Stimulated activated naive B cell treated with anti-CD40 and anti-IgM and Interleukin-4, amounts not matched to agents 10 μg/mL and 1 μg/mL and 100 μg/mL, for 72 hours (primary cell): ENCODE results near the gene SLAMF6.
"Not testable (repeated sequence)": the region's sequence is repeated elsewhere in the genome, so short reads cannot be mapped to it uniquely, and the experiment has no call there.

Experiments used
- ATAC-seq, 2 donors: fragments of 150-1000 bp; cut with Tn5 transposase; replicated peaks; 2 replicates each; pipeline ENCODE4 v1.10.0; 2021; ENCODE audit warnings: moderate library complexity in 1 of 2
- DNase-seq: peaks from one replicate; pipeline ENCODE4 v3.0.0; 2021
- H3K27ac Mint-ChIP-seq: one replicate; pipeline ENCODE4 v1.8.0; 2022; ENCODE audit warnings: mild to moderate bottlenecking, mixed read lengths
- H3K27me3 Mint-ChIP-seq, 2 donors: one replicate each; pipeline ENCODE4 v1.8.0; 2022; ENCODE audit warnings: mixed read lengths in 2 of 2
- H3K36me3 Mint-ChIP-seq, 2 donors: one replicate each; pipeline ENCODE4 v1.8.0; 2022; ENCODE audit warnings: mixed read lengths in 2 of 2, mild to moderate bottlenecking in 1 of 2
- H3K4me1 Mint-ChIP-seq, 2 donors: one replicate each; pipeline ENCODE4 v1.8.0; 2022; ENCODE audit warnings: mixed read lengths in 2 of 2, mild to moderate bottlenecking in 1 of 2
- H3K4me3 Mint-ChIP-seq, 2 donors: one replicate each; pipeline ENCODE4 v1.8.0; 2022; ENCODE audit warnings: mild to moderate bottlenecking in 2 of 2, mixed read lengths in 2 of 2, moderate library complexity in 1 of 2
- H3K9me3 Mint-ChIP-seq, 2 donors: one replicate each; pipeline ENCODE4 v1.8.0; 2022; ENCODE audit warnings: mixed read lengths in 2 of 2, mild to moderate bottlenecking in 1 of 2

SLAMF6 gene

DNA sequence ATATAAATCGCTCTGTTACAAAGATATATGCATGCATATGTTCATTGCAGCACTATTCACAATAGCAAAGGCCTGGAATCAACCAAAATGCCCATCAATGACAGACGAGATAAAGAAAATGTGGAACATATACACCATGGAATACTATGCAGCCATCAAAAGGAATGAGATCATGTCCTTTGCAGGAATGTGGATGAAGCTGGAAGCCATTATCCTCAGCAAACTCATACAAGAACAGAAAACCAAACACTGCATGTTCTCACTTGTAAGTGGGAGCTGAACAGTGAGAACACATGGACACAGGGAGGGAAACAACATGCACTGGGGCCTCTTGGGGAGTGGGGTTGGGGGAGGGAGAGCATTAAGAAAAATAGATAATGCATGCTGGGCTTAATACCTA lies 5.5 kb downstream of the SLAMF6 start:
- H3K27ac Mint-ChIP-seq, ATAC-seq, DNase-seq, H3K27me3 Mint-ChIP-seq: not testable (repeated sequence)
- H3K4me1 Mint-ChIP-seq, result peaks cover 64 to 80% of the 10 kb centered on the region in 2 donors
- peaks cover 6 to 11% of the 10 kb centered on the region in 2 donors for H3K9me3 Mint-ChIP-seq
- H3K36me3 Mint-ChIP-seq, result peaks cover 74 to 86% of the 10 kb centered on the region in 2 donors
- peak overlapping the region in 1 of 2 donors; percentile 68 for H3K4me3 Mint-ChIP-seq

DNA sequence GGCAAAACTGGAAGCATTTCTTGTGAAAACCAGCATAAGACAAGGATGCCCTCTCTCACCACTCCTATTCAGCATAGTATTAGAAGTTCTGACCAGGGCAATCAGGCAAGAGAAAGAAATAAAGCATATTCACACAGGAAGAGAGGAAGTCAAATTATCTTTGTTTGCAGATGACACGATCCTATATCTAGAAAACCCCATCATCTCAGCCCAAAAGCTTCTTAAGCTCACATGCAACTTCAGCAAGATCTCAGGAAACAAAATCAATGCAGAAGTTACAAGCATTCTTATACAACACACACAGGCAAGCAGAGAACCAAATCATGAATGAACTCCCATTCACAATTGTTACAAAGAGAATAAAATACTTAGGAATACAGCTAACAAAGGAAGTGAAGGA lies 7.1 kb downstream of the SLAMF6 start:
- H3K27me3 Mint-ChIP-seq, DNase-seq, ATAC-seq: not testable (repeated sequence)
- Mint-ChIP-seq H3K27ac (peak overlapping the region; percentile 86), H3K4me3 (peak overlapping the region; percentile 66 to 82), H3K9me3 (peaks cover 6 to 11% of the 10 kb centered on the region in 2 donors), H3K4me1 (peaks cover 60 to 80% of the 10 kb centered on the region in 2 donors), H3K36me3 (peaks cover 77 to 88% of the 10 kb centered on the region in 2 donors)

DNA sequence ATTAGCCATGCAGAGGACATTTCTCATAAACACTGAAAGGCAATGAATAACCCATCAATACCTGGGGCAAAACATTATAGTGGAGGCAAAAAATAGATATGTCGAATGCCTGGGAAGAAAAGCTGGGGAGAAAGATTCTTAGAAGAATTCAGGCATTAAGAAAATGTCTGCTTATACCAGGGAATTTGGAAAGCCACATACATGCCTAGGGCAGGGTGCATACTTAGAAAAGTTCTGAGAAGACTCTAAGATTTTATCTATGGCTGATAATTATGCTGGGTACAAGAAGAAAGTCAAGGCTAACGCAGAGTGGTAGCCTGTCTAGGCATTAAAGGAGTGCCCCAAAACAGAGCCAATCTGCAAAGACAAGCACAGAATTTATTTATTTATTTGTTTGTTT lies 18.4 kb downstream of the SLAMF6 start:
- H3K4me3 Mint-ChIP-seq, result no peak overlapping the region
- peak overlapping the region; percentile 34 for H3K27ac Mint-ChIP-seq
- no peaks in the 10 kb centered on the region for H3K27me3 Mint-ChIP-seq
- peaks cover 19 to 36% of the 10 kb centered on the region in 2 donors for H3K9me3 Mint-ChIP-seq
- ATAC-seq, result no peak
- H3K4me1 Mint-ChIP-seq, result peaks cover 41 to 75% of the 10 kb centered on the region in 2 donors
- DNase-seq, result no peak
- H3K36me3 Mint-ChIP-seq, result peaks cover 74 to 96% of the 10 kb centered on the region in 2 donors

DNA sequence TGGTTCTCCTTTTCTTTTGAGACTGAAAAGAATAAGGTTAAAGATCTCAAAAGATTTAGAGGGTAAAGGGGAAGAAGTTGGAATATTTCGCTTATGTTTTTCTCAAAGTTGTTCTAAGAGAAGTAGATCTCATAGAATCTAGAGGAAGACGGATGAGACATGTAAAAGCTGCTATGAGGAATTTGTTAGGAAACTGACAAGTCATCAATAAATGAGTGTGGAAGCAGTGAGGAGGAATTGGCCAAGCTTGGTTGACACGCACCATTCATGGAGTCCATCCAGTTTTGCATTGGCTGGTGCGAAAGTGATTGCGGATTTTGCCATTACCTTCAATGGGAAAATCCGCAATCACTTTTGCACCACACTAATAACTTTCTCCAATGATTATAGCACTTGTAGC lies 20.0 kb downstream of the SLAMF6 start:
- Mint-ChIP-seq H3K27ac (no peak overlapping the region), H3K4me1 (peaks cover 50 to 83% of the 10 kb centered on the region in 2 donors), H3K9me3 (peaks cover 23 to 42% of the 10 kb centered on the region in 2 donors), H3K27me3 (no peaks in the 10 kb centered on the region), H3K36me3 (peaks cover 75 to 96% of the 10 kb centered on the region in 2 donors), H3K4me3 (peak overlapping the region in 1 of 2 donors; percentile 22)
- DNase-seq (no peak), ATAC-seq (no peak)

DNA sequence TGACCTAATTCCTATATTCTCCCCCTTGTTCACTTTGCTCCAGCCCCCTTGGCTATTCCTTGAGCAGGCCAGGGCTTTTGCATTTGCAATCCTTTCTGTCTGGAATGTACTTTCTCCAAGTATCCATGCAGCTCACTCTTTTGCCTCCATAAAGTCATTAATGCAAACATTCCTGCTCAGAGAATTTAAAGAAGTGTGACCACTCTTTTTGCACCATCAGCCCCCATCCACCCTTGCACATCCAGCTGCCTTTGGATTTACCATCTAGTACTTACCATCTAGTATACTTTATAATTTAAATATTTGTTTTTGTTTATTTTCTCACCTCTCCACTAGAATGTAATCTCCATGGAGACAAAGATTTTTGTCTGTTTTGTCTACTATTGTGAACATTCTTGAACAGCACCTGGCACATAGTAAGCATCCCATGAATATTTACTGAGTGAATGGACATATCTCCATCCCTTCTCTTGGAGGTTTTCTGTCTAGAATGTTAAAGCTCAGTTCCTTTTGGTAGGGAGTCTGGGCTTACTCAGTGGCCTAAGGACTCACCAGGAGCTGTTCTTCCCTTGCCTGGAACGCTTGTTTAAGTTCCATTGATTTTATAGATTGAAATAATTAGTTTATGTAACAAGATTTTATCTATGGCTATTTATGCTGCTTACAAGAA lies 22.6 kb downstream of the SLAMF6 start:
- no peak overlapping the region for H3K4me3 Mint-ChIP-seq
- H3K9me3 Mint-ChIP-seq, result peaks cover 13 to 25% of the 10 kb centered on the region in 2 donors
- H3K27me3 Mint-ChIP-seq, result no peaks in the 10 kb centered on the region
- H3K4me1 Mint-ChIP-seq, result peaks cover 51 to 84% of the 10 kb centered on the region in 2 donors
- H3K27ac Mint-ChIP-seq, result peak overlapping the region; percentile 86
- peaks cover 54 to 78% of the 10 kb centered on the region in 2 donors for H3K36me3 Mint-ChIP-seq
- no peak for ATAC-seq
- no peak for DNase-seq

DNA sequence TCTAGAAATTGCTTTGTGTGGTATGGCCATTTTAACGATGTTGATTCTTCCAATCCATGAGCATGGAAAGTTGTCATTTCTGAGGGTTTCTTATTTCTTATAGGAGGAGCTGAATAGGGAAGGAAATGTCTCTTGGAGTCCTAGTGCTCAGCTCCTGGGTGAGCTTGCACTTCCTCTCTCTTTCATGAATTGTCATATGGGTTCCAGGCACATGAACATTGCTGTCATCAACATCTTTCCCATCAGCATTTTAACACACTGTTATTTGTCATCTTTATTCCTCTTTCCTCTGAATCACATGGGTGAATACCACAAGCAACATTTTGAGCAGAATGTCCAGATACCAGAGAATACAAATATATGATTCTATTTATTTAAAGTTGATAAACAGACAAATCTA lies 23.4 kb downstream of the SLAMF6 start:
- H3K4me3 Mint-ChIP-seq, result peak overlapping the region in 1 of 2 donors; percentile 36
- H3K27ac Mint-ChIP-seq, result peak overlapping the region; percentile 83
- peaks cover 52 to 71% of the 10 kb centered on the region in 2 donors for H3K36me3 Mint-ChIP-seq
- no peaks in the 10 kb centered on the region for H3K27me3 Mint-ChIP-seq
- DNase-seq, result no peak
- no peak for ATAC-seq
- peaks cover 13 to 24% of the 10 kb centered on the region in 2 donors for H3K9me3 Mint-ChIP-seq
- H3K4me1 Mint-ChIP-seq, result peaks cover 50 to 86% of the 10 kb centered on the region in 2 donors

DNA sequence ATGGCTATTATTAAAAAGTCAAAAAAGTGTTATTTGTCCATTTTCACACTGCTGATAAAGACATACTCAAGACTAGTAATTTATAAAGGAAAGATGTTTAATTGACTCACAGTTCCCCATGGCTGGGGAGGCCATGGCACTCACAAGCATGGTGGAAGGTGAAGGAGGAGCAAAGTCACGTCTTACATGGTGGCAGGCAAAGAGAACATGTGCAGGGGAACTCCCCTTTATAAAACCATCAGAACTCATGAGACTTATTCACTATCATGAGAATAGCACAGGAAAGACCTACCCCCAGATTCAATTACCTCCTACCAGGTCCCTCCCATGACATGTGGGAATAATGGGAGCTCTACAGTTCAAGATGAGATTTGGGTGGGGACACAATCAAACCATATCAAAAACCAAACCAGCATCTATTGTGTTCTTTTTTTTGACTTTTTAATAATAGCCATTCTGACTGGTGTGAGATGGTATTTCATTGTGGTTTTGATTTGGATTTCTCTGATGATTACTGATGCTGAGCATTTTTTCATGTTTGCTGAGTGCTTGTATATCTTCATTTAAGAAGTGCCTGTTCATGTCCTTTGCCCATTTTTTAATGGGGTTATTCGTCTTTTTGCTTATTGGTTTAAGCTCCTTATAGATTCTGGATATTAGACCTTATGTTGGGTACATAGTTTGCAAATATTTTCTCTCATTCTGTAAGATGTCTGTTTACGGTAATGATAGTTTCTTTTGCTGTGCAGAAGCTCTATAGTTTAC lies 24.6 kb downstream of the SLAMF6 start:
- H3K36me3 Mint-ChIP-seq, result peaks cover 40 to 59% of the 10 kb centered on the region in 2 donors
- not testable (repeated sequence) for H3K4me3 Mint-ChIP-seq, DNase-seq, ATAC-seq, H3K27me3 Mint-ChIP-seq
- peaks cover 16 to 27% of the 10 kb centered on the region in 2 donors for H3K9me3 Mint-ChIP-seq
- H3K4me1 Mint-ChIP-seq, result peaks cover 44 to 79% of the 10 kb centered on the region in 2 donors
- peak overlapping the region; percentile 51 for H3K27ac Mint-ChIP-seq

DNA sequence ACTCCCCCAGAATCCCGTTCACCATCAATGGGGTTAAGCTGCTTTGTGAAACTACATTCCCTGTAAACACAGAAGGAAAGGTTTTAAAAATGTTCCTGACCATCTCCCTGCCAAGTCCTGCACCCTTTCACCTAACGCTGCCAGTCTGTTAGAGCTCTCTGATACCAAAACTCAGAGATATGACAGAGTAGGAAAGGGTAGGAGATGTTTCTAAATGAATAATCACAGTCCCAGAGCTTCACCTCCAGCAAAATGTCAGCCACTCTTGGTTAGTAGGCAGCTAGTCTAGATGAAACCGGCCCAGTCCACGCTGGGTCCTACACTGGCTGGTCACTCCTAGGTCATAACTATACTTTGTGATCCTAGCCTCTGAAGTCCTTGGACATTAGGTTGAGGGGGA lies 26.7 kb downstream of the SLAMF6 start:
- Mint-ChIP-seq H3K9me3 (peaks cover 14 to 22% of the 10 kb centered on the region in 2 donors), H3K36me3 (peaks cover 24 to 38% of the 10 kb centered on the region in 2 donors), H3K27me3 (no peaks in the 10 kb centered on the region), H3K4me3 (no peak overlapping the region), H3K4me1 (peaks cover 26 to 58% of the 10 kb centered on the region in 2 donors), H3K27ac (peak overlapping the region; percentile 66)
- ATAC-seq (peak; percentile 49 to 73), DNase-seq (no peak)

DNA sequence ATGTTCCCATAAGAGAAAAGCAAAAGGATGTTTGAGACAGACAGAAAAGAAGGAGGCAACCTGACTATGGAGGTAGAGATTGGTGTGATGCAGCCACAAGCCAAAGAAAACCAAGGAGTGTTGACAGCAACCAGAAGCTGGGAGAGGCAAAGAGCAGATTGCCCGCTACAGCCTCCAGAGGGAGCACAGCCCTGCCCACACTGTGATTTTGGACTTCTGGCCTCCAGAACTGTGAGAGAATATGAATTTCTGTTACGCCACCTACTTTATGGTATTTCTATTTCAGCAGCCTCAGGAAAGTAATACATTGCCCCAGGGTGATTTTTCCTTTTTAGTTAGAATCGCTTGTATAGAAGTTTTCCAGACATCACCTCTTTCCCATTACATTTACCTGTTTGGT lies 28.4 kb downstream of the SLAMF6 start:
- H3K27ac Mint-ChIP-seq, result peak overlapping the region; percentile 57
- H3K4me3 Mint-ChIP-seq, result no peak overlapping the region
- peaks cover 34 to 47% of the 10 kb centered on the region in 2 donors for H3K4me1 Mint-ChIP-seq
- H3K27me3 Mint-ChIP-seq, result no peaks in the 10 kb centered on the region
- ATAC-seq, result no peak
- H3K9me3 Mint-ChIP-seq, result peaks cover 12 to 17% of the 10 kb centered on the region in 2 donors
- no peak for DNase-seq
- H3K36me3 Mint-ChIP-seq, result peaks cover 19 to 37% of the 10 kb centered on the region in 2 donors

DNA sequence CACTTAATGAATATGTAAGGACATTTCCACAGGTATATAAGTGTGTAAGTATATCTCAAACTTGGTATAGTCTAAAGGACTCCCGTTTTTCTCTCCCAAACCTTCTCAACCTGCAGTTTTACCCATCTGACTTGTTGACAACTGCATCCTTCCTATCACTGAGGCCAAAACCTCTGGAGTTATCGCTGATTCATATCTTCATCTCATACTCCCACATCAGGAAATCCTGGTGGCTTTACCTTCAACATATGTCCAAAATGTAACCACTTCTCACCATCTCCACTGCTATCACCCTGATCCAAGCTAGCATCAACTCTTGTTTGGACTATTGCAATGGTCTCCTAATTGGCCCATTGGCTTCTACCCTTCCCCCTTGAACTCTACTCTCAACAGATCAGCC lies 30.4 kb downstream of the SLAMF6 start:
- H3K27me3 Mint-ChIP-seq, result no peaks in the 10 kb centered on the region
- H3K9me3 Mint-ChIP-seq, result peaks cover 4 to 7% of the 10 kb centered on the region in 2 donors
- ATAC-seq, result no peak
- H3K4me3 Mint-ChIP-seq, result no peak overlapping the region
- H3K27ac Mint-ChIP-seq, result no peak overlapping the region
- H3K36me3 Mint-ChIP-seq, result peaks cover 7 to 35% of the 10 kb centered on the region in 2 donors
- H3K4me1 Mint-ChIP-seq, result peaks cover 30 to 41% of the 10 kb centered on the region in 2 donors
- no peak for DNase-seq

DNA sequence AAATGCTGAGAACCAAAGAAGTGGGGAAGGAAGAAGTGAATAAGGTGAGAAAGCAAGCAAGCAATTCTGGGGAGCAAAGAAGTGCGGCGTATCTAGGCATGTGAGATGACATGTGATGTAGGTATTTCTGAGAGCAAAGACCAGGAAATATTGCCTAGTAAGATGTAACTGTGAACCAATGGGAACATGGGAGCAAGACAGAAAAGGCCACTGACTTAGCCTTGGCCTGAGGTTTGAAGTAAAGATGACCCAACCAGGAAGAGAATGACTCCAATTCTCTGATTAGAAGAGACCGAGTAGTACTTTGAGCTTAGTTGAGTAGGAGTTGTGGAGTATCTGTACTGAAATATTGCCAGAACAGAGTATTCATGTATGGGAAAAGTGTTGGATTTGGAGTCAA lies 31.1 kb downstream of the SLAMF6 start:
- peaks cover 3 to 4% of the 10 kb centered on the region in 2 donors for H3K9me3 Mint-ChIP-seq
- no peak overlapping the region for H3K27ac Mint-ChIP-seq
- peaks cover 6 to 35% of the 10 kb centered on the region in 2 donors for H3K36me3 Mint-ChIP-seq
- ATAC-seq (no peak), DNase-seq (no peak)
- peaks cover 25 to 42% of the 10 kb centered on the region in 2 donors for H3K4me1 Mint-ChIP-seq
- H3K4me3 Mint-ChIP-seq, result no peak overlapping the region
- H3K27me3 Mint-ChIP-seq, result no peaks in the 10 kb centered on the region

DNA sequence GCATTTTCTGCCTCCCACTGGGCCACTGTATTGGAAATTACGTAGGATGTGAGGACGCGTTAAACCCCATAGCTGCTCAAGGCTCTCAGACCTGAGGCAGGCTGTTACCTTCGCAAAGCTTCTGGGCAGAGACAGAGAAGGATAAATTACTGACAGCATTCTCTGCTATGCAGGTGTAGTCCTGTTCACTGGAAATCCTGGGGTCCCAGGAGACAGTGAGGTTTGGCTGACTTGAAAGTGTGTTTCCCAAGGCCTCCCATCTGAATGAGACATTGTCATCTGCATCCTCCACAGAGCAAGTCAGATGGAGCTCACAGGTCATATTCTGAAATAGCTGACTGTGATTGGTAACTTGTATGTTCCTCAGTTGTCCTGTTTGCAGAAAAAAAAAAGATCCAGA lies 32.0 kb downstream of the SLAMF6 start:
- H3K36me3 Mint-ChIP-seq, result peaks cover 15 to 45% of the 10 kb centered on the region in 2 donors
- H3K4me1 Mint-ChIP-seq, result peaks cover 18 to 42% of the 10 kb centered on the region in 2 donors
- peak overlapping the region in 1 of 2 donors; percentile 41 for H3K4me3 Mint-ChIP-seq

DNA sequence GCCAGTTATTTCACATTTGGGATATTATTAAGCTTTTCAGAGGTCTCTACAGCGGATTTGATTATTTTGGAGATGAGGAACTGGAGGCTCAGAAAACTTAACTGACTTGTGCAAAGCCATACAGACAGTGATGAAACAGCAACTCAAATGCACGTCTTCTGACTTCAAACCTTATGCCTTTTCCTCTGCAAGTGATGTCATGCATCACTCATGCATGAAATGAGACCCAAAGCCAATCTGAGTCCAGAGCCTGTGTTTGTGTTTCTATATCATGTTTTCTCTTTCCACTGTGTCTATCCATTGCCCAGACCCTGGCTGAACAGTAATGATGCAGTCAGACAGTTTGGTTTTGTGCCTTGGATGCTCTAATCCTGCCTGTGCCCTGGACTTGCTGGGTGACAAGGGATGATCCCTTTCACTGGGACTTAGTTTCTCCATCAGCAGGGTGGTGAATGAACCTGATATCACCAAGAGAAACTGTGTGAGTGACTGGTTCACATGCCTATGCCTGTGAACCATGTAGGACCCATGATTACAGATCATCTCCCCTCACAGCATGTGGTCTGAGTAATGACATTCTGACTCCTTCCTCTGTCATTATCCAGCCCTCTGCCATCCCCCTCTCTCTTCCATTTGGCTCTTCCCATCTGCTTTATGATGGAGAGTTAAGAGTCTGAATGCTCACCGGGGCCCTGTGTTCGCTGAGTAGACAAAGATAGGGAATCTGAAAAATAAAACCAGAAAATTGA lies 33.4 kb downstream of the SLAMF6 start:
- peak overlapping the region; percentile 7 to 24 for H3K4me3 Mint-ChIP-seq
- H3K27ac Mint-ChIP-seq, result no peak overlapping the region
- H3K9me3 Mint-ChIP-seq, result peaks cover 8 to 9% of the 10 kb centered on the region in 2 donors
- ATAC-seq (peak in 1 of 2 donors; percentile 1), DNase-seq (no peak)
- H3K4me1 Mint-ChIP-seq, result peaks cover 14 to 46% of the 10 kb centered on the region in 2 donors
- no peaks in the 10 kb centered on the region for H3K27me3 Mint-ChIP-seq
- H3K36me3 Mint-ChIP-seq, result peaks cover 24 to 58% of the 10 kb centered on the region in 2 donors

More for the DNA sequence above, 32.0 kb downstream of the SLAMF6 start:
- Mint-ChIP-seq H3K27ac (no peak overlapping the region), H3K27me3 (no peaks in the 10 kb centered on the region), H3K9me3 (peaks cover 4% of the 10 kb centered on the region in 2 donors)
- ATAC-seq (peak; percentile 46 to 52), DNase-seq (peak; percentile 56)
